GM18873 (cell line): ENCODE results near the gene TUBB.
"Not testable (repeated sequence)": the region's sequence is repeated elsewhere in the genome, so short reads cannot be mapped to it uniquely, and the experiment has no call there.

ENCODE experiments used
- ATAC-seq: cut with Tn5 transposase; IDR thresholded peaks from one replicate; pipeline ENCODE4 v1.9.1; 2021; ENCODE audit warnings: mild to moderate bottlenecking, moderate library complexity, moderate number of reproducible peaks; ENCODE audit not compliant: unreplicated experiment, low FRiP score

Gene TUBB

GRCh38 chr6:30756405-30757003 lies 36.4 kb downstream of the TUBB start:
- ATAC-seq, result not testable (repeated sequence)

GRCh38 chr6:30757261-30757904 lies 37.2 kb downstream of the TUBB start:
- no peak for ATAC-seq

GRCh38 chr6:30759575-30760239 lies 39.6 kb downstream of the TUBB start:
- ATAC-seq, result no peak

- ATAC-seq, result no peak
These were observed 40.4 kb downstream of the TUBB start for GRCh38 chr6:30760549-30760948.

DNA sequence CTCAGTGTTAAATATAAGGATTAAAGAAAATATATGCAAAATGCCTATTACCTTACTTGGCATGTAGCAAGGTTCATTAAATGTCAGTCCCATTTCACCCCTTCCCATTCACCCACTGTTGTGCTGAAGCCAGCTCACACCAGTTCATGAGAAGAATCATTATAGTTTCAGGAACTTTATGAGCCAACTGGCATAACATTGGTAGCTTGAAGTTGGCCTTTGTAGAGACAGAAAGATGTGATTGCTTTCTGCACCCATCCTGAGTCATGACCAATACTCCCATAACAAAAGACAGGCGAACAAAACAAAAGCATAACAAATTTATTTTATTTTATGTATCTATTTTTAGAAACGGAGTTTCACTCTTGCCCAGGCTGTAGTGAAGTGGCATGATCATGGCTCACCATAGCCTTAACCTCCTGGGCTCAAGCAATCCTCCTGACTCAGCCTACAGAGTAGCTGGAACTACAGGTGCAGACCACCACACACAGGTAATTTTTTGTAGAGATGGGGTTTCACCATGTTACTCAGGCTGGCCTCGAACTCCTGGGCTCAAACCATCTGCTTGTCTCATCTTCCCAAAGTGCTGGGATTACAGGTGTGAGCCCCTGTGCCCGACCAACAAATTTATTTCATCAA lies 41.8 kb downstream of the TUBB start:
- no peak for ATAC-seq

- ATAC-seq, result no peak
These were observed 43.0 kb downstream of the TUBB start for GRCh38 chr6:30763155-30763617.

DNA sequence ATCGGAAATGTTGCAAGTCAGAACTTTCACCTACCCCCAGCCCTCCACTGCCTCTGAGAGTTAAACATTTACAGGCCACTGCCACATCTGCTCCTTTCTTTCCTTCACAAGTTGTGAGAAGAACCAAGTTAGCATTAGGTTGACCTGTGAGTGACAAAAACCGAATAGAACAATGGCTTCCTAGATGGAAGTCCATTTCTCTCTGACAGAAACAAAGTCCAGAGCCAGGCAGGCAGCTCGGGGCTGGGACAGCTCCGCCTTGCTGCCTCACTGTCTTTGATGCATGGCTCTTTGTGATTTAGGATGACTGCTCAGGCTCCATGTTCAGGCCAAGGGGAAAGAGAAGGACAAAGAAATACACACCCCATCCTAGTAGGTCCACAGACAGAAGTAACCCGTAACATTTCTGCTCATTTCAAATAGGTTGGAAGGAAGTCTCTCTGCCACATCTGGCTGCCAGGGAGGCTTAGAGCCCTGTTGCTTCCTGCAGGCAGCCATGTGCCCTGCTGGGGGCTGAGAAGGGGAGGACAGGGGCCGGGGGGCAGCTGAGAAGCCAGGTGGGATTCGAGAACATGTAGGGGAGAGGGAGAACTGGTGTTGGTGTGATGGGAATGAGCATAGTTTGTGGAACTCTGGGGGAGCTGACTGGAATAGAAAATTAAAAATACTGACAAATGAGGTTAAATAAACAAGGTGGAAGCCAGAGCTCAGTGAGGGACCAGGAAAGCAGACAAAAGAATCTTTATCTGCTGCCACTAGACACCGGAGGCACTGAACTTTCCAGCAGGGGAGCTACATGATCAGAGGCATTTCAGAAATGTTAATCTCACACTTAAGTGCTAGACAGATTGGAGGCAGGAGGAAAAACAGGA lies 43.7 kb downstream of the TUBB start:
- ATAC-seq, result no peak

DNA sequence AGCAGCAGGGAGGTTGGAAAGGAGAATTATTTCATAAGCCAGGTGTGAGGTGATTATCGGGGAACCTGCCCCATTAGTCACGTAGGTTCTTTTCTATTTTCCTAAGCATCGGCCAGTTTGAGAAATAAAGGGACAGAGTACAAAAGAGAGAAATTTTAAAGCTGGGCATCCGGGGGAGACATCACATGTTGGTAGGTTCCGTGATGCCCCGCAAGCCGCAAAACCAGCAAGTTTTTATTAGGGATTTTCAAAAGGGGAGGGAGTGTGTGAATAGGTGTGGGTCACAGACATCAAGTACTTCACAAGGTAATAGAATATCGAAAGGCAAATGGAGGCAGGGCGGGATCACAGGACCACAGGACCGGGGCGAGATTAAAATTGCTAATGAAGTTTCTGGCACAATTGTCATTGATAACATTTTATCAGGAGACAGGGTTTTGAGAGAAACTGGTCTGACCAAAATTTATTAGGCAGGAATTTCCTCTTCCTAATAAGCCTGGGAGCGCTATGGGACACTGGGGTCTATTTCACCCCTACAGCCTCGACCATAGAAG lies 44.4 kb downstream of the TUBB start:
- ATAC-seq, result not testable (repeated sequence)

DNA sequence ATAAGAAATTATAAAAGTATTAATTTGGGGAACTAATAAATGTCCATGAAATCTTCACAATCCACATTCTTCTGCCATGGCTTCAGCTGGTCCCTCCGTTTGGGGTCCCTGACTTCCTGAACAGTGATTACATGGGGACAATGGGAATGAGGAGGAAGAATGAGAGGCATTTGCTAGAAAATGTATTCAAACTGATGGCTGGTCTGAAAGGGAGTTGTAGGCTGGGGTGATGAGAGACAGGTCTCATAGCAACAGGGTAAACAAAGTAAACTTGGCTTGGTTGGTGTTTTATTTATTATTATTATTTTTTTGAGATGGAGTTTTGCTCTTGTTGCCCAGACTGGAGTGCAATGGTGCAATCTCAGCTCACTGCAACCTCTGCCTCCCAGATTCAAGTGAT lies 45.3 kb downstream of the TUBB start:
- not testable (repeated sequence) for ATAC-seq

DNA sequence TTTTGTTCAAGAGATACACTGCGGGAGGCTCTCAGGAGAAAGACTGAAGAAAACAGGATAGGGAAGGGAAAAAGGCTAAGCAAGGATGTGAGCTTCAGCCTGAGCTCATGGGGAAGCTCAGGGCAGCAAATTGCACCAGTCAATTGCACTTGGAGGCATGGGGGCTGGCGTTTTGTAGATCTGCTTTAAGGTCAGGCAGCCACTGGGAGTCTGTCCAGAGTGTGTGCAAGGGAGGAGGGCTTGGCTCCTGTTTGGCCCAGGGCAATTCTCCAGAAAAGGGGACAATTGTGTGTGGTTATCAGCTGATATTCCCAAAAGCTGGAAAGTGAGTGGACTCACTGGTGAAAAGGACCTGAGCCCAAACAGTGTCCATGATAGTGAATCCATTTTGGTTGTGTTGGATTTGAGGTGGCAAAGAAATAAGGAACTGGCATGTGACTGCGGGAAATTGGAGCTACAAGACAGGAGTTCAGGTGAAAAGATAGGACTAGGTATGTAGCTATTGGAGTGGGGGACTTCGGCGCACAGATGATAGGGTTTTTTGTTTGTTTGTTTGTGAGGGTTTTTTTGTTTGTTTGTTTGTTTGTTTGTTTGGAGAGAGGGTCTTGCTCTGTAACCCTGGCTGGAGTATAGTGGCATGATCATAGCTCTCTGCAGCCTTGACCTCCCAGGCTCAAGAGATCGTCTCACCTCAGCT lies 46.5 kb downstream of the TUBB start:
- ATAC-seq, result no peak

DNA sequence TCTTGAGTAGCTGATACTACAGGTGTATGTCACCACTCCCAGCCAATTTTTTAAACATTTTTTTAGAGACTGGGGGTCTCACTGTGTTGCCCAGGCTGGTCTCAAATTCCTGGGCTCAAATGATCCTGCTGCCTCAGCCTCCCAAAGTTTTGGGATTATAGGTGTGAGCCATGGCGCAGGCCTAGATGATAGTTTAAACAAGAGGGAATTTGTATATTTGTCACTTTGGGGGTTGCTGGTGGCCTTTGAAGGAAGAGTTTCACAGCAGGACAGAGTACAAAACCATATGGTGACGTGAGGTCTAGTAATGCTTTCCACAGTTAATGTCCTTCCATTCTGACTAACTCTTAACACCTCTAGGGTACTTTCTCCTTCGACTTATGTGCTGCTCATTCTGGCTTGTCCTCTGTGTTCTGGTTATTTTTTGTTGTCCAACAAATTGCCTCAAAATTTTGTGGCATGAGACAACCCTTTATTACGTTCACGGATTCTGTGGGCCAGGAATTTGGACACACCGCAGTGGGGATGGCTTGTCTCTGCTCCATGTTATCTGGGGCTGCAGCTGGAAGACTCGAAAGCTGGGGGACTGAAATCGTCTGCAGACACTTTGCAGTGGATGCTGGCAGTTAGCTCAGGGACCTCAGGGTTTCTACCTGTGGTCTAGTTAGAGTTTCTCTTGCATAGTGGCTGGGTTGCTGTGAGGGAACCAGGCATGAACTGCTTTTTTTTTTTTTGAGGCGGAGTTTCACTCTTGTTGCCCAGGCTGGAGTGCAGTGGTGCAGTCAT lies 47.2 kb downstream of the TUBB start:
- peak; percentile 40 for ATAC-seq

GRCh38 chr6:30767944-30768301 lies 47.8 kb downstream of the TUBB start:
- no peak for ATAC-seq

- ATAC-seq, result no peak
These were observed 48.5 kb downstream of the TUBB start for GRCh38 chr6:30768634-30769087.

GRCh38 chr6:30769088-30769852 lies 49.1 kb downstream of the TUBB start:
- no peak for ATAC-seq

DNA sequence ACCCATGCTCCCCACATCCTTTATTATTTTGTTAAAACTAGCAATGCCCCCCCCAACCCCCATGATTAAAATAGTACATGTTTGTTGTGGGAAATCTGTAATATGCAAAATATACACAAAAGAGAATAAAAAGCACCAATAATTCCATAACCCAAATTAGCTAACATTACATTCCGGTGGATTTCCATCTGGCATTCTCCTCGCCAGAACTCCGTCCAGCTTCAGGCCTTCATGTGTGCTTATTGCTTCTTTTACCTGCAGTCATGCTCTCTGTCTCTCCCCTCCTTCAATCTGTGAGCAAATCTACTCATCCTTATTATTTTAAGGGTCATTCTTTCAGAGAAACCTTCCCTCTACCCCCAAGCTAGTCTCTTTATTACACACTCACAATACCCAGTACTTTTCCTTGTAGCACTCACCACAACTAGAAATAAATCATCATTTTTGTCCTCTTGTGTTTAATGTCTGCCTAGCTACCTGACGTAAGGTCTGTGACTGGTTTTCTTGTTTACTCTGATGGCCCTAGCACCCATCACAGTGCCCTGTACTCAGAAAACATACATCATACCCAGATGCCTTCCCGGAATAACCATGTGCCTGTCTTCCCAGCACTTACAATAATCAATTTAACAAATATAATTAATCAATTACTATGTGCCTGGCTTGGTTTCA lies 49.8 kb downstream of the TUBB start:
- ATAC-seq, result no peak

DNA sequence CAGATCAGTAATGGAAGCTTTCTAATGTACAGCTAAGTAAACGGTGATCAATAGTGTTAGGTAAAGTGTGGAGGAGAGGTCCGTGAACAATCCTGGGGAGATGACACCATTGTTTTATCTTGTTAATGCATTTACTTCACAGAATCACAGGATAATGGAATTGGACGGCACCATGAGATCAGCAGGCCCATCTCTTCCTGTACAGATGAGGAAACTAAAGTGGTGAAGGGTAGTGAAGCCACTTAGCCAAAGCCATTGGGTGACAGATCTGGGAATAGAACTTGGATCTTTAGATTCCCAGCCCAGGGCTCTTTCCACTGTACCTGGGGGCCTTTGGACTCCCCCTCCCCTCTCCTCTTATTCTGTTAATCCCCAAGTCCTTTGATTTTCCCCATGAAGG lies 50.4 kb downstream of the TUBB start:
- no peak for ATAC-seq

GRCh38 chr6:30774701-30775100 lies 54.5 kb downstream of the TUBB start:
- no peak for ATAC-seq
